C1 segment of cervical spinal cord (tissue), 14 donors: Measurements from ENCODE around the gene RHBDL2.
"Not testable (repeated sequence)": the region's sequence is repeated elsewhere in the genome, so short reads cannot be mapped to it uniquely, and the experiment has no call there.

Experiments
- DNase-seq, 14 donors: peaks; one replicate each; lab custom pipeline; 2025; lab: John Stamatoyannopoulos, UW

The RHBDL2 gene

DNA sequence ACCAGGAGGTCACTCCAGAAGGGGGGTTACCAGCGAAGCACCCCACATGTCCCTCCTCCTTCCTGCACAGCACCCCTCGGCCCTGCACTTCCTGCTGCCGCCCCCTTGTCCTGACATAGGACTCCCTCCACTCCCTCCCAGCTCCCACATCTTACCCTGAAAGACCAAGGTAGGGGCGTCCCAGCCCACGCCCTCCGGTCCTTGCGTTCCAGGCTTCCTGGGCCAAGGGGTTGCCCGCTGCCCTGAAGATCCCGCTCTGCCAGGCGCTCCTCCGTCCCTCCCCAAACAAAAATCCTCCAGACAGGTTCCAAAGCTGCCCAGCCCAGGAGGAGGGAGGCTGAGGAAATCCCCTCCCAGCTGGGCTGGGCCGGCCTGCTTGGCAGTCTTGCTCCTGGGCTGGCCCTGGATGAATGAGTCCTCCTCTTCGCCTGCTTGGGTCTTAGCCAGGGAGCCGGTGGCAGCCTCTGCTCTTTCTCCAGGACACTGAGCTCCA, at the start of gene RHBDL2:
TSS of gene RHBDL2 (minus strand) at position 304 of the 493 bp plus-strand sequence. CDS start 22,618 bp downstream, outside the sequence.
- DNase-seq: peak in 12 of 14 donors; percentile 7 to 80 (median 48)

DNA sequence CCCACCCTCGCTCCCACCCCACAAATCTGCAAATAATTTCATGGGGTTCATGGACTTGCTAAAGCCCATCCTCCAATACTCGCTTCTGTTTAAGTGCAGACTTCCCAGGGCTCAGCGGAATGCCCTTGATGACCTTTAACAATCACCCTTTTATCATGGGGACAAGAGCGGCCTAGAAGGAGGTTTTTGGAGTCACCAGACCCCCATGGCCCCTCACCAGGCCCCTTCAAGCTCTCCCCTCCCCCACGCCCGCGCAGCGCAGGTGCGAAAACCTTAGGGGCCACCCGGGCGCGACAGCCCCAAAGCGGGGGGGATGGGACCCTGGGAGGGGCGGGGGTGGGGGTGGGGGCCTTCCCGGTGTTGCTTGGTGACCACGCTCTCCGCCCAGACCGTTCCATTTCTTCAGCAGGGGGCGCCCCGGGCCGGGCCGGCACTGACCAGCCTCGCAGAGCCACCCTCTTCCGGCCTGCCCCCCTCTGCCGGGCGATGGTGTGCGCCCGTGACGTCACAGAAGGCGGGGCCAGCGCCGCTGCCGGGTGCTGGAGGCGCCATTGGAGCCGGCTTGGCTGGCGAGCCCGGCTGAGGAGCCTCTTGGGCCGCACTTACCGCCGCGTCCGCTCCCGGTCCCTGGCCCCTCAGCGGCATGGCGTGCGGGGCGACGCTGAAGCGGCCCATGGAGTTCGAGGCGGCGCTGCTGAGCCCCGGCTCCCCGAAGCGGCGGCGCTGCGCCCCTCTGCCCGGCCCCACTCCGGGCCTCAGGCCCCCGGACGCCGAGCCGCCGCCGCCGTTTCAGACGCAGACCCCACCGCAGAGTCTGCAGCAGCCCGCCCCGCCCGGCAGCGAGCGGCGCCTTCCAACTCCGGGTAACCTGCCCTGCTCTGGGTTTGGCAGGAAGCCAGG, 49.4 kb upstream of the RHBDL2 start, which contains the start of gene AKIRIN1:
TSS of gene AKIRIN1 (plus strand) at position 539 of the 900 bp plus-strand sequence. CDS start at position 644, 105 bp downstream.
- peak; percentile 69 to 99 (median 96) for DNase-seq

DNA sequence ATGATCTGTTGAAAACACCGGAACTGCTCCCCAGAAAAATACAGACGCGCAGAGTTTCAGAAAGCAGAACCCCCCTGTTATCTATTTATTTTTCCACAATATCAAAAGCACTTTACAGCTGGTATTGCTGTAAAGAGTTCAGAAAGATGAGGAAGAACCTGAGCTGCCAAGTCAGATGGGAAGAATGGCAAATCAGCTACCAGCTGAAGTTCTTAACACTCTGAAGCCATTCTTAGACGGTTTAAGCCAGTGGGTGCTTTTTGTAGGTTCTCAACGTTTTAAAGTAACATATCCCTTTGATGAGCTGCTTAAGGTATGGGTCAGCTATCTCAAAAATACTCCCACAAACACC, 48.7 kb upstream of the RHBDL2 start:
- DNase-seq: no peak

DNA sequence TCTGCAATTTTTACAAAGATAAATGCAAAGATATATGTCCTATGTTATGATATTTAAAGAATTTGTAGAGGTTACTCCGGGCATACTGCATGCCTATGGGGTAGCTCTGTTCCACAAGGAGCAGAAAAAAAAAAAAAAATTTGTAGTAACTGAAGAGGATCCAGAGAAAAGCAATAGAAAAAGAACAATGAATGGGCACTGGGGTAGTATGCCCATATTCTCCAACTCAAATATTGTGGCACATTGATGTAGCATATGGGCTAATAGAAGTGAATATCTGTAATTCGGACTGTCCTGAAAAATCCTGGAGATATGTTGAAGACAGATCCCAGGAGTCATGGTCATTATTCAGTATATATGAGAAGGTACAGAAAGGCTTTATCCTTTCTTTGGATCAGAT, 48.3 kb upstream of the RHBDL2 start:
- no peak for DNase-seq

- DNase-seq: not testable (repeated sequence)
These were observed 37.8 kb upstream of the RHBDL2 start for GRCh38 chr1:38979380-38979779.

- not testable (repeated sequence) for DNase-seq
These were observed 36.6 kb upstream of the RHBDL2 start for GRCh38 chr1:38978245-38978542.

DNA sequence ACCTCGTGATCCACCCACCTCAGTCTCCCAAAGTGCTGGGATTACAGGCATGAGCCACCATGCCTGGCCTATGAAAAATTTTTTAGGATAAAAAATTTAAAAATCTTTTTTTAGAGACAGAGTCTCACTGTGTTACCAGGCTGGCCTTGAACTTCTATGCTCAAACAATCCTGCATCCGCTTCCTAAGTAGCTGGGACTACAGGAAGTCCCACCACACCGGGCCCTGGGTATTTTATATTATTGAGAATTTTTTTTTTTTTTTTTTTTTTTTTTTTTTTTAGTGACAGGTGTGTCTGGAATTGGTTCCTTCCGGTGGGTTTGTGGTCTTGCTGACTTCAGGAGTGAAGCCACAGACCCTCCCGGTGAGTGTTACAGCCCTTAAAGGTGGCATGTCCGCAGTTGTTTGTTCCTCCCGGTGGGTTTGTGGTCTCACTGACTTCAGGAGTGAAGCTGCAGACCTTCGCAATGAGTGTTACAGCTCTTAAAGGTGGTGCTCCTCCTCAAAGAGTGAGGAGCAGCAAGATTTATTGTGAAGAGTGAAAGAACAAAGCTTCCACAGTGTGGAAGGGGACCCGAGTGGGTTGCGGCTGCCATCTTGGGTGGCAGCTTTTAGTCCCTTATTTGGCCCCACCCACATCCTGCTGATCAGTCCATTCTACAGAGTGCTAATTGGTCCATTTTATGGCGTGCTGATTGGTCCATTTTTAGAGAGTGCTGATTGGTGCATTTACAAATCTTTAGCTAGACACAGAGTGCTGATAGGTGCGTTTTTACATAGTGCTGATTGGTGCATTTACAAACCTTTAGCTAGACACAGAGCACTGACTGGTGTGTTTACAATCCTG, 36.0 kb upstream of the RHBDL2 start:
- not testable (repeated sequence) for DNase-seq

- no peak for DNase-seq
These were observed 32.2 kb upstream of the RHBDL2 start for GRCh38 chr1:38973659-38974437.

DNA sequence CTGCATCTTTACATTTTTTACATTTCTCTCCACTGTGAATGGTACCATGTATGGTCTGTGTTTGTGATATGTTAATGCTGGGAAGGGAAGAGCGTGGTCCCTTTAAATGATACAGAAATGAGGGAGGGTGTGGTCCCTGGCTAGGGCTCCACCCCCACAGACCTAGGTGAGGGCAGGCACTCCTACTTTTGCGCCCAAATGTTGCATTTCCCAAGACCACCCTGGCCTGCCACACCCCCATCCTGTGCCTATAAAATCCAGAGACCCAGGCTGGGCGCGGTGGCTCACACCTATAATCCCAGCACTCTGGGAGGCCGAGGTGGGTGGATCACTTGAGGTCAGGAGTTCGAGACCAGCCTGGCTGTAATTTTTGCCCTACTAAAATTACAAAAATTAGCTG, 31.5 kb upstream of the RHBDL2 start:
- not testable (repeated sequence) for DNase-seq

DNA sequence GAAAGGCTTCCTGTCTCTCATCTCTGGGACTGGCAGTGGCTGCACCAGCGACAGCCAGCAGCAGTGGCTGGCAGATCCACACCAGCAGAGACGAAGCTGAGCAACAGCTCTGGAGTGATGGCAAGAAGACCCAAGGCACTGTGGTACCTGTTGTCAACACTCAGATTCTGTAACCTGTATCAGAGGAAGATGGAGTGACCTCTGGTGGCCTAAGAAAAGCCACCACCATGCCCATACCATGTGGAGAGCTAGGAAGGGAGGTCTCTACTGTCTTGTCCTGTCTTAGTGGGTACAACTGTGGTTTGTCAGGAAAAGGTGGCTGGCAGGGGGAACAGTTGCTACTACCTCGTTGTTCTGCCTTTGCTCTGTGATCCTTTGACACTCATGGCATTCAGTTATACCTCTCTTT, 22.5 kb upstream of the RHBDL2 start:
- DNase-seq: peak in 1 of 14 donors; percentile 4

DNA sequence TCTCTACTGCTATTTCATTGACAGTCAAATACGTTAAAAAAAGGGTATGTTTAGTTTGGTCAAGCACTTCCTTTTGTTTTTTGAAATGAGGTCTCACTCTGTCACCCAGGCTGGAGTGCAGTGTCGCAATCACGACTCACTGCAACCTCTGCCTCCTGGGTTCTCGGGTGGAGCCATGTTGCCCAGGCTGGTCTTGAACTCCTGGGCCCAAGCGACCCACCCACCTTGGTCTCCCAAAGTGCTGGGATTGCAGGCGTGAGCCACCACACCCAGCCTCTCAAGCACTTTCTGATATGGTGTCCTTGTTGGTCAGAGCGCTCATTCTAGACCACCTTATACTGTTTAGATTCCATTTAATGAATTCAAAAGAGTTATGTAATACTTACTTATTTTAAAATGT, 20.9 kb upstream of the RHBDL2 start:
- DNase-seq: no peak

GRCh38 chr1:38962113-38962512, 20.5 kb upstream of the RHBDL2 start:
- DNase-seq: no peak

- DNase-seq: no peak
These were observed 17.3 kb upstream of the RHBDL2 start for GRCh38 chr1:38958967-38959366.

DNA sequence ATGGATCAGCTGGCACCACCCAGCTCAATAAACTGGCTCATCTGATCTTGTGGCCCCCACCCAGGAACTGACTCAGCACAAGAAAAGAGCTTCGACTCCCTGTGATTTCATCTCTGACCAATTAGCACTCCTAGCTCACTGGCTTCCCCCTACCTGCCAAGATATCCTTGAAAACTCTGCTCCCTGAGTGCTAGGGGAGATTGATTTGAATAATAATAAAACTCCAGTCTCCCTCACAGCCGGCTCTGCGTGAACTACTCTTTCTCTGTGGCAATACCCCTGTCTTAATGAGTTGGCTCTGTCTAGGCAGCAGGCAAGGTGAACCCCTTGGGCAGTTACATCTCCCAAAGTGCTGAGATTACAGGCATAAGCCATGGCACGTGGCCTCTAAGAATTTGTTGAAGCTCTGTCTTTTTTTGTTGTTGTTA, 11.8 kb upstream of the RHBDL2 start:
- DNase-seq: no peak

DNA sequence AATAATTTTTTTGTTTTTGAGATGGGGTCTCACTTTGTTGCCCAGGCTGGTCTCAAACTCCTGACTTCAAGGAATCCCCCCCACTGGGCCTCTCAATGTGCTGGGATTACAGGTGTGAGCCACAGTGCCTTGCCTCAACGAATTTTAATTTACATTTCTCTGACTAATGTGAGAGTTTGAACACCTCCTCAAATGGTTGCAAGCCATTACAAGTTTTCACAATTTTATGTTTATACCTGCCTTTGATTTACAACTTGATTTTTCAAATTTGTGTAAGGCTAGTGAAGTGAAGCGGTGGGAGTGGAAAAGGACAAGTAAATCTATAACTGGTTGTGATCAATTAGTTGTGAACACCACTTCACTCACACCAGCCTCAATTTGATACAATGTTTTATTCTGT, 8.9 kb upstream of the RHBDL2 start:
- DNase-seq: no peak

GRCh38 chr1:38944547-38944946, 2.9 kb upstream of the RHBDL2 start:
- no peak for DNase-seq

GRCh38 chr1:38942664-38943428, 1.2 kb upstream of the RHBDL2 start:
- DNase-seq: no peak

GRCh38 chr1:38941093-38941492, 537 bp downstream of the RHBDL2 start:
- DNase-seq: no peak

- no peak for DNase-seq
These were observed 1.1 kb downstream of the RHBDL2 start for GRCh38 chr1:38940339-38941047.

- DNase-seq: no peak
These were observed 2.8 kb downstream of the RHBDL2 start for GRCh38 chr1:38938722-38939260.
